ENCODE data around the gene MOSPD2. TPM values are rescaled to one million over a fixed set of nuclear protein-coding genes. Genes with fewer than 3 reads are reported as not detected.

MOSPD2 gene
- total and polyA plus RNA-seq, 2 of the 8 experiments (the other 6 are each of a cell fraction or from before 2014, with no cell fraction given): 4.5 to 12.1 TPM

- no peak overlapping the region for H3K4me3 ChIP-seq (ENCODE audit: extremely low read depth in 1 of 4, insufficient read depth in 2 of 4, low read depth in 3 of 4, low read length in 4 of 4)
- no peak overlapping the region for H3K4me2 ChIP-seq (ENCODE audit: insufficient read depth in 1 of 2, low read depth in 2 of 2, low read length in 2 of 2)
- H2AK5ac ChIP-seq (ENCODE audit: low read depth, low read length): no peak overlapping the region
- no peak overlapping the region for H3K9ac ChIP-seq (replicated peaks in 1 of 4; ENCODE audit: extremely low read depth in 1 of 4, low read depth in 3 of 4, low read length in 3 of 4)
- ChIA-PET CTCF (ENCODE audit: partially characterized antibody) (no interaction called here), POLR2A (ENCODE audit: partially characterized antibody) (no interaction called here)
- H3K4ac ChIP-seq (replicated peaks; ENCODE audit: insufficient read length, low read depth, low read length): no peak overlapping the region
- no peaks in the 10 kb centered on the region for H3K4me1 ChIP-seq (replicated peaks in 1 of 4; ENCODE audit: control insufficient read depth in 3 of 4, insufficient read depth in 4 of 4, low read length in 3 of 4)
- no peak overlapping the region for H3K27ac ChIP-seq (ENCODE audit: low read depth, low read length)
- 82% methylated on average over 1 of the region's 1 CpG; no CpG with 5 or more reads in 1 of the 2 experiments for WGBS, 2 experiments (ENCODE audit: extremely low coverage in 1 of 2, insufficient coverage in 1 of 2, insufficient read length in 1 of 2, insufficient replicate concordance in 2 of 2, low coverage in 1 of 2, low lambda C conversion rate in 2 of 2, missing lambda C conversion rate in 1 of 2)
- FAIRE-seq (no peak), DNase-seq (ENCODE audit: low read depth in 1 of 2, low spot score in 2 of 2) (no peak)
- H3K36me3 ChIP-seq (ENCODE audit: control insufficient read depth in 2 of 4, insufficient read depth in 4 of 4, low read length in 3 of 4): peaks cover 0 to 5% (median 1%) of the 10 kb centered on the region in 4 experiments; a peak in 3 of 8 replicates
- H4K8ac ChIP-seq (ENCODE audit: extremely low read depth, insufficient read depth, low read length): no peak overlapping the region
- no peaks in the 10 kb centered on the region for H3K27me3 ChIP-seq (replicated peaks in 1 of 4; ENCODE audit: control insufficient read depth in 3 of 4, extremely low read depth in 1 of 4, insufficient read depth in 3 of 4, low read length in 3 of 4)
- H2BK15ac ChIP-seq (ENCODE audit: low read length): no peak overlapping the region
- no peaks in the 10 kb centered on the region for H3K23me2 ChIP-seq (ENCODE audit: low read depth, low read length)
- H2BK12ac ChIP-seq (ENCODE audit: low read depth, low read length): no peak overlapping the region
- H4K91ac ChIP-seq (replicated peaks; ENCODE audit: insufficient read length, low read length): no peak overlapping the region
- H3K14ac ChIP-seq (ENCODE audit: insufficient read length): no peak overlapping the region
- no peak overlapping the region for H4K5ac ChIP-seq (ENCODE audit: insufficient read length, low read depth, low read length)
- H3K56ac ChIP-seq (replicated peaks; ENCODE audit: insufficient read length, low read depth, low read length): no peak overlapping the region
- H3K9me3 ChIP-seq (ENCODE audit: insufficient read depth in 2 of 2, low read depth in 1 of 2, low read length in 1 of 2): no peaks in the 10 kb centered on the region; a peak in 1 of 4 replicates
- no peak overlapping the region for H2BK5ac ChIP-seq (ENCODE audit: low read depth, low read length)
- no peaks in the 10 kb centered on the region for H4K20me1 ChIP-seq (replicated peaks in 1 of 2; ENCODE audit: control insufficient read depth in 1 of 2, insufficient read depth in 2 of 2, low read length in 2 of 2)
- H2BK20ac ChIP-seq (ENCODE audit: low read length): no peak overlapping the region
- H2BK120ac ChIP-seq (replicated peaks; ENCODE audit: low read depth, low read length): no peak overlapping the region
- no peak overlapping the region for H3K23ac ChIP-seq (ENCODE audit: insufficient read length)
- H3K79me1 ChIP-seq (ENCODE audit: low read depth, low read length): no peaks in the 10 kb centered on the region
- no peak overlapping the region for H3K18ac ChIP-seq (ENCODE audit: extremely low read depth, low read length)
- peaks cover 0 to 35% of the 10 kb centered on the region in 2 experiments; a peak in 2 of 4 replicates for H3K79me2 ChIP-seq (ENCODE audit: control insufficient read depth in 1 of 2, insufficient read depth in 2 of 2, low read length in 2 of 2)
- no peak overlapping the region for H2AFZ ChIP-seq (ENCODE audit: low read length)
- no peak for TF ChIP-seq NRF1 (IDR thresholded peaks at IDR 0.05; ENCODE audit: low read depth, low read length)
- TF ChIP-seq BACH1 (IDR thresholded peaks at IDR 0.05; ENCODE audit: low read length): no peak
- TF ChIP-seq CBX8 (IDR thresholded peaks at IDR 0.05; ENCODE audit: borderline replicate concordance, low read depth, low read length): no peak
- no peak for TF ChIP-seq JUND (IDR thresholded peaks at IDR 0.05; ENCODE audit: low read length)
- no peak for TF ChIP-seq CEBPB (IDR thresholded peaks at IDR 0.05; ENCODE audit: low read depth, low read length)
- no peak for TF ChIP-seq ATF3 (IDR thresholded peaks at IDR 0.05; ENCODE audit: insufficient read depth, low read depth, low read length)
- TF ChIP-seq TAF7 (optimal IDR thresholded peaks at IDR 0.05; ENCODE audit: borderline replicate concordance, low read depth, low read length): no peak
- no peak for TF ChIP-seq SP1 (IDR thresholded peaks at IDR 0.05; ENCODE audit: low read depth, low read length)
- no peak for TF ChIP-seq POU5F1 (IDR thresholded peaks at IDR 0.05; ENCODE audit: low read depth, low read length)
- TF ChIP-seq ZNF274 (IDR thresholded peaks at IDR 0.05; ENCODE audit: borderline replicate concordance, extremely low read depth, low read length): no peak
- TF ChIP-seq, protein P1, sequence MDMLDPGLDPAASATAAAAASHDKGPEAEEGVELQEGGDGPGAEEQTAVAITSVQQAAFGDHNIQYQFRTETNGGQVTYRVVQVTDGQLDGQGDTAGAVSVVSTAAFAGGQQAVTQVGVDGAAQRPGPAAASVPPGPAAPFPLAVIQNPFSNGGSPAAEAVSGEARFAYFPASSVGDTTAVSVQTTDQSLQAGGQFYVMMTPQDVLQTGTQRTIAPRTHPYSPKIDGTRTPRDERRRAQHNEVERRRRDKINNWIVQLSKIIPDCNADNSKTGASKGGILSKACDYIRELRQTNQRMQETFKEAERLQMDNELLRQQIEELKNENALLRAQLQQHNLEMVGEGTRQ (IDR thresholded peaks at IDR 0.05; ENCODE audit: low read length): no peak
- no peak for TF ChIP-seq RAD21 (IDR thresholded peaks at IDR 0.05 in 1 of 2, conservative IDR thresholded peaks at IDR 0.05 in 1 of 2; ENCODE audit: low read depth in 2 of 2, low read length in 2 of 2)
- TF ChIP-seq NANOG (IDR thresholded peaks at IDR 0.05; ENCODE audit: insufficient read depth, low read depth, low read length, poor library complexity, severe bottlenecking): no peak
Observed at GRCh38 chrX:14865201-14865600, 8.0 kb upstream of the MOSPD2 start.

Measured in H1 (cell line).